Osteocyte (in vitro differentiated cells): Measurements from ENCODE around the gene SLC6A17. TPM values are rescaled to one million over a fixed set of nuclear protein-coding genes. Genes with fewer than 3 reads are reported as not detected.

Source experiments
- DNase-seq: peaks from one replicate; pipeline ENCODE4 v3.0.0; 2021; ENCODE audit warnings: mixed read lengths; ENCODE audit not compliant: unreplicated experiment; ENCODE audit errors: extremely low spot score
- H3K27ac Mint-ChIP-seq: one replicate; pipeline ENCODE4 v1.8.0; 2021; ENCODE audit warnings: mild to moderate bottlenecking, mixed read lengths; ENCODE audit not compliant: unreplicated experiment
- H3K27me3 Mint-ChIP-seq: one replicate; pipeline ENCODE4 v1.8.0; 2021; ENCODE audit warnings: mixed read lengths; ENCODE audit not compliant: unreplicated experiment
- H3K36me3 Mint-ChIP-seq: one replicate; pipeline ENCODE4 v1.8.0; 2021; ENCODE audit warnings: mixed read lengths; ENCODE audit not compliant: unreplicated experiment
- H3K4me1 Mint-ChIP-seq: one replicate; pipeline ENCODE4 v1.8.0; 2021; ENCODE audit warnings: mixed read lengths; ENCODE audit not compliant: unreplicated experiment
- H3K4me3 Mint-ChIP-seq: one replicate; pipeline ENCODE4 v1.8.0; 2021; ENCODE audit warnings: mild to moderate bottlenecking, moderate library complexity, mixed read lengths; ENCODE audit not compliant: unreplicated experiment
- H3K9me3 Mint-ChIP-seq: one replicate; pipeline ENCODE4 v1.8.0; 2021; ENCODE audit warnings: mixed read lengths; ENCODE audit not compliant: unreplicated experiment
- CTCF ChIP-seq: fragments of 200-600 bp; sonication (generic); IDR thresholded peaks from 2 replicates; pipeline ENCODE4 v1.5.0; 2021; ENCODE audit warnings: antibody characterized with exemption, mild to moderate bottlenecking, moderate library complexity
- total RNA-seq: library from RNA; stranded (reverse); gene quantifications from 2 replicates; pipeline ENCODE4 v1.2.1, GENCODE V29; 2021

SLC6A17 gene
- total RNA-seq, 1 donor from 2014 or later: 1.6 TPM

GRCh38 chr1:110125810-110126209, 24.5 kb upstream of the SLC6A17 start:
- Mint-ChIP-seq H3K4me1 (no peaks in the 10 kb centered on the region), H3K27ac (no peak overlapping the region), H3K36me3 (no peaks in the 10 kb centered on the region), H3K27me3 (peaks cover 16% of the 10 kb centered on the region), H3K4me3 (no peak overlapping the region), H3K9me3 (peaks cover 10% of the 10 kb centered on the region)
- no peak for DNase-seq
- no peak for TF ChIP-seq CTCF

GRCh38 chr1:110130113-110130591, 20.1 kb upstream of the SLC6A17 start:
- H3K36me3 Mint-ChIP-seq: no peaks in the 10 kb centered on the region
- peaks cover 20% of the 10 kb centered on the region for H3K27me3 Mint-ChIP-seq
- H3K4me1 Mint-ChIP-seq: no peaks in the 10 kb centered on the region
- no peak for TF ChIP-seq CTCF
- no peak overlapping the region for H3K4me3 Mint-ChIP-seq
- H3K27ac Mint-ChIP-seq: no peak overlapping the region
- no peak for DNase-seq
- H3K9me3 Mint-ChIP-seq: no peaks in the 10 kb centered on the region

GRCh38 chr1:110130989-110131388, 19.3 kb upstream of the SLC6A17 start:
- Mint-ChIP-seq H3K4me3 (no peak overlapping the region), H3K36me3 (no peaks in the 10 kb centered on the region), H3K4me1 (no peaks in the 10 kb centered on the region), H3K9me3 (no peaks in the 10 kb centered on the region), H3K27ac (no peak overlapping the region), H3K27me3 (peaks cover 28% of the 10 kb centered on the region)
- TF ChIP-seq CTCF: no peak
- no peak for DNase-seq

GRCh38 chr1:110132682-110133081, 17.6 kb upstream of the SLC6A17 start:
- DNase-seq: no peak
- H3K36me3 Mint-ChIP-seq: no peaks in the 10 kb centered on the region
- H3K4me3 Mint-ChIP-seq: no peak overlapping the region
- H3K4me1 Mint-ChIP-seq: peaks cover 2% of the 10 kb centered on the region
- H3K27me3 Mint-ChIP-seq: peaks cover 43% of the 10 kb centered on the region
- H3K27ac Mint-ChIP-seq: no peak overlapping the region
- no peak for TF ChIP-seq CTCF
- H3K9me3 Mint-ChIP-seq: no peaks in the 10 kb centered on the region

- no peak for DNase-seq
- Mint-ChIP-seq H3K9me3 (no peaks in the 10 kb centered on the region), H3K36me3 (no peaks in the 10 kb centered on the region), H3K4me3 (no peak overlapping the region), H3K4me1 (peaks cover 2% of the 10 kb centered on the region), H3K27me3 (peaks cover 48% of the 10 kb centered on the region), H3K27ac (no peak overlapping the region)
- TF ChIP-seq CTCF: no peak
Observed at GRCh38 chr1:110133436-110133835, 16.9 kb upstream of the SLC6A17 start.
